Measurements from ENCODE around the gene GLI3. TPM values are rescaled to one million over a fixed set of nuclear protein-coding genes. Genes with fewer than 3 reads are reported as not detected.

GLI3 gene
- total and polyA plus RNA-seq, 2 donors from 2014 or later, result 0.92 to 11.1 TPM

GRCh38 chr7:42231043-42231787, 5.8 kb downstream of the GLI3 start:
- TF ChIP-seq CTCF (IDR thresholded peaks at IDR 0.05; ENCODE audit: borderline replicate concordance, extremely low read depth, insufficient read depth), result no peak
- Histone ChIP-seq H3K9ac (ENCODE audit: low read length in 3 of 3) (no peak overlapping the region), H3K9me3 (ENCODE audit: control insufficient read depth in 2 of 3, insufficient read depth in 1 of 3, low read length in 3 of 3) (no peaks in the 10 kb centered on the region), H3K27ac (ENCODE audit: low read depth in 2 of 2, low read length in 2 of 2) (no peak overlapping the region), H3K27me3 (ENCODE audit: control insufficient read depth, insufficient read depth, low read length) (no peaks in the 10 kb centered on the region), H3K4me1 (ENCODE audit: control insufficient read depth in 2 of 3, insufficient read depth in 2 of 3, low read depth in 1 of 3, low read length in 3 of 3) (peaks cover 3 to 9% (median 4%) of the 10 kb centered on the region in 3 donors), H3K4me3 (ENCODE audit: low read length in 3 of 3) (no peak overlapping the region), H3K36me3 (ENCODE audit: control insufficient read depth in 2 of 3, insufficient read depth in 3 of 3, low read length in 3 of 3) (no peaks in the 10 kb centered on the region)
- FAIRE-seq (no peak), DNase-seq (peak in 1 of 5 donors; percentile 20)
- intact Hi-C loops (cut with DNase I), result no loop called here

GRCh38 chr7:42227936-42228591, 8.9 kb downstream of the GLI3 start:
- FAIRE-seq (no peak), DNase-seq (peak in 4 of 5 donors; percentile 41 to 73 (median 64))
- intact Hi-C loops (cut with DNase I), result no loop called here
- Histone ChIP-seq H3K9ac (ENCODE audit: low read length in 3 of 3) (no peak overlapping the region), H3K4me1 (ENCODE audit: control insufficient read depth in 2 of 3, insufficient read depth in 2 of 3, low read depth in 1 of 3, low read length in 3 of 3) (peaks cover 0 to 9% (median 0%) of the 10 kb centered on the region in 3 donors), H3K4me3 (ENCODE audit: low read length in 3 of 3) (peak overlapping the region; percentile 26 to 52 (median 45)), H3K27me3 (ENCODE audit: control insufficient read depth, insufficient read depth, low read length) (no peaks in the 10 kb centered on the region), H3K27ac (ENCODE audit: low read depth in 2 of 2, low read length in 2 of 2) (no peak overlapping the region), H3K36me3 (ENCODE audit: control insufficient read depth in 2 of 3, insufficient read depth in 3 of 3, low read length in 3 of 3) (no peaks in the 10 kb centered on the region), H3K9me3 (ENCODE audit: control insufficient read depth in 2 of 3, insufficient read depth in 1 of 3, low read length in 3 of 3) (no peaks in the 10 kb centered on the region)
- TF ChIP-seq CTCF (IDR thresholded peaks at IDR 0.05; ENCODE audit: borderline replicate concordance, extremely low read depth, insufficient read depth), result no peak

GRCh38 chr7:42227541-42227935, 9.5 kb downstream of the GLI3 start:
- FAIRE-seq, result no peak
- Histone ChIP-seq H3K9ac (ENCODE audit: low read length in 3 of 3) (peak overlapping the region in 1 of 3 donors; percentile 9), H3K9me3 (ENCODE audit: control insufficient read depth in 2 of 3, insufficient read depth in 1 of 3, low read length in 3 of 3) (no peaks in the 10 kb centered on the region), H3K27ac (ENCODE audit: low read depth in 2 of 2, low read length in 2 of 2) (no peak overlapping the region), H3K36me3 (ENCODE audit: control insufficient read depth in 2 of 3, insufficient read depth in 3 of 3, low read length in 3 of 3) (no peaks in the 10 kb centered on the region), H3K4me3 (ENCODE audit: low read length in 3 of 3) (peak overlapping the region; percentile 26 to 52 (median 45)), H3K27me3 (ENCODE audit: control insufficient read depth, insufficient read depth, low read length) (no peaks in the 10 kb centered on the region), H3K4me1 (ENCODE audit: control insufficient read depth in 2 of 3, insufficient read depth in 2 of 3, low read depth in 1 of 3, low read length in 3 of 3) (peaks cover 0 to 9% (median 0%) of the 10 kb centered on the region in 3 donors)
- peak in 4 of 5 donors; percentile 52 to 81 (median 64) for DNase-seq
- intact Hi-C loops (cut with DNase I), result no loop called here
- no peak for TF ChIP-seq CTCF (IDR thresholded peaks at IDR 0.05; ENCODE audit: borderline replicate concordance, extremely low read depth, insufficient read depth)

All from kidney (tissue), 14 donors.